GM12801 (cell line): Measurements from ENCODE around the gene KICS2.

ENCODE experiments used
- TF ChIP-seq, protein P1 (sequence below): IDR thresholded peaks from one replicate; pipeline ENCODE4 v1.5.1; 2011; ENCODE audit warnings: control low read depth; ENCODE audit not compliant: insufficient read length; ENCODE audit errors: extremely low read depth

KICS2 gene

DNA sequence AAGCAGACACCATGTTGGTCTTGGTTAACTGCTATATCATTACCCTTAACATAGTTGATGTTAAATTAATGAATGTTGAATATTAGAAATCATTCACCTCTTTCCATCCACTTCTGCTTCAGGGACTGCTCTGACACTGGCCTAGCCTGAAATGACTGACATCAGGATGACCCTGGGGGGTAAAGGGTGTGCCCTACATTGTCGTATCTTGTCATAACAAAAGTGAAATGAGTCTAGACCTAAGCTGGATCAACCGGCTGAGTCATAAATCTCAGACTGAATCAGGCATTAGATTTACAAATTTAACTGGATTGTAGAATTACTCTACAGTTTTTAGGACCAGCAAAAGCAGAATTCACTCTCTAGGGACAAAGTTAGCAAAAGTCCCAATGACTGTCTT is 35.3 kb downstream of the KICS2 start:
- TF ChIP-seq, protein P1, sequence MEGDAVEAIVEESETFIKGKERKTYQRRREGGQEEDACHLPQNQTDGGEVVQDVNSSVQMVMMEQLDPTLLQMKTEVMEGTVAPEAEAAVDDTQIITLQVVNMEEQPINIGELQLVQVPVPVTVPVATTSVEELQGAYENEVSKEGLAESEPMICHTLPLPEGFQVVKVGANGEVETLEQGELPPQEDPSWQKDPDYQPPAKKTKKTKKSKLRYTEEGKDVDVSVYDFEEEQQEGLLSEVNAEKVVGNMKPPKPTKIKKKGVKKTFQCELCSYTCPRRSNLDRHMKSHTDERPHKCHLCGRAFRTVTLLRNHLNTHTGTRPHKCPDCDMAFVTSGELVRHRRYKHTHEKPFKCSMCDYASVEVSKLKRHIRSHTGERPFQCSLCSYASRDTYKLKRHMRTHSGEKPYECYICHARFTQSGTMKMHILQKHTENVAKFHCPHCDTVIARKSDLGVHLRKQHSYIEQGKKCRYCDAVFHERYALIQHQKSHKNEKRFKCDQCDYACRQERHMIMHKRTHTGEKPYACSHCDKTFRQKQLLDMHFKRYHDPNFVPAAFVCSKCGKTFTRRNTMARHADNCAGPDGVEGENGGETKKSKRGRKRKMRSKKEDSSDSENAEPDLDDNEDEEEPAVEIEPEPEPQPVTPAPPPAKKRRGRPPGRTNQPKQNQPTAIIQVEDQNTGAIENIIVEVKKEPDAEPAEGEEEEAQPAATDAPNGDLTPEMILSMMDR = no peak

DNA sequence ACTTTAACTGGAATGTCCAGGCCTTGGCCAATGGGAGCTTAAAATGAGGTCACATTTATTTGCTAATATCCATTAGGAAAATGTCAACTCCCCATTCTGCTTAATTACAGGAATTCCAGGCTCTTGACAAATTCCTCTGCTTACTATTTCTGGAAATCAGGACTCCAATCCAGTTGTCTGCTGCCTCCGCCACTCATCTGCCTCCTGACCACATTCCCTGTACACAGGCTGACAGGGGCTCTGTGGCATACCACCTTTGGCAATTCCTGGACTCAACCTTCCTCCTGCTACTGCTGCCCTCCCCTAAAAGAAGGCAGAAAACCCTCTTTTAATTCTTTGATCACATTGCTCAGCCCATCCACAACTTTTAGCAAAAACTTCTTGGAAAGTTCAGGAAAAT is 37.9 kb downstream of the KICS2 start:
- TF ChIP-seq, protein P1 = no peak

DNA sequence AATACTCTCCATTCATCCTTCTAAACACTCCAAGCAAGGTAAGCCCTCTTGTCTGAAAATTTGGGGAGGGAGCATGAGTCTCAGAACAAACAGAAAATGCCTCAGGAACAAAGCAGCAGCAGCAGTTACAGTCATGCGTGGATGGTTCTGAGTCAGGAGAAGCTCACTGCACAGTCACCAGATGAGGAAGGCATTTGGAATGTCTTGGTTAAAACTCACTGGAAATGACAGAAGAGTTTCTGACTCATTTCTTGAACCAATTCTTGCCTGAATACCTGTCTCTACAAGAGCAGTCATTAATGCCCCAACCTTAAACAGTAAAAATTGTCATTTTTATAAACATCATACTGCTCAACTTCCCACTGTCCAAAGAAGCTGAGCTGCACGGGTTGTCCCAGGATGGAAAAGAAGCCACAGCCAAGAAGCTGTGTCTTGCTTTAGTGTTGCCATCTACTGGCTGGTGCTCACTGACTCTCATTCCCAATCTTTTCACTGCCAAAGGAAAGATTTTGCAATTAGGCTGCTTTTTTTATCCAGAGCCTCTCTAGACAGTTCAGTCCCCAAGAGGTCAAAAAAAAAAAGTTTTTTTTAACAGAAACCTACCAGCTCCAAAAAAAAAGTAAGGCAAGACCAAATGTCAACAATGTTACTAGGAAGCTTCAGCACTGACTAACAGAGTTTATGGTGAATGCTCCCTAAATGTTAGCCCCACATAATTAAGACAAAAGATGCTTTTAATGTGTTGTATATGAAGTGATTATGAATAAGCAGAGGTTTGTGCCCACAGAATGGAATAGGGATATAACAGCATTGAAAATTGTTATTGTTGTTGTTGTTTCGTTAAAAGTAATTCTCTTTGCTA is 40.4 kb downstream of the KICS2 start:
- TF ChIP-seq, protein P1 = no peak

DNA sequence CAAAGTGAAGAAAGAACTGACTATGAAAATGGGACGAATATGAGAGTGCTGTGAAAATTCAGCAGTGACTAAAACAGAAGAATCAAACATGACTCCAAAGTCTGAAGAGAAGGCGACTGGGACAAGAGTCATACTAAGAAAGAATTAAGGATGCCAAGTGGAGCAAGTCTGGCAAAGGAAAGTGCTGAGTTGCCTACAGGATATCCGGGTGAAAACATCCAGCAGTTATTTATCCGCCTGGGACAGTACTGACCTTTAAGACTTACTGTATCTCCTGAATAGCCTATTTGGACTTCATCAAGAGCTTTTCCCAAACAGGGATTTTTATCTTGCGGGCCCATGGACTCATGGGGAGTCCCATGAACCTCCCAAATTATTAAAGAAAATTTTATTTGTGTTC is 41.1 kb downstream of the KICS2 start:
- TF ChIP-seq, protein P1 = no peak

DNA sequence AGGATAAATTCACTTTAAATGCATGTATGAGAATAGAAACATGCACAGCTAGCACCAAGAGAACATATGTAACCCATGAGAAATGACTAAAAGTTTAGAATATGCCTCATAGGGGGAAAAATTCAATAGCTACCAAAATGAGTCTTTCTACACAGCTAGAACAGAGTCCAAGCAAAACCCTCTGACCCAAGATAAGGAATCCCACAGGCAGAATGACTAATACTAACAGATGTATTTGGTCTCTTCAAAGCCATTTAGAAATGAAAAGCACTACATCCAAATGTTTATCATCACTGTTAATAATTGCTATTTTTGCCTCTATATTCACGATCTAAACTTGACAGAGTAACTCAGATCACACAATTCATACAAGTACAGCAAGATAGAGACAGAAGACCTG is 44.0 kb downstream of the KICS2 start:
- TF ChIP-seq, protein P1 = no peak

DNA sequence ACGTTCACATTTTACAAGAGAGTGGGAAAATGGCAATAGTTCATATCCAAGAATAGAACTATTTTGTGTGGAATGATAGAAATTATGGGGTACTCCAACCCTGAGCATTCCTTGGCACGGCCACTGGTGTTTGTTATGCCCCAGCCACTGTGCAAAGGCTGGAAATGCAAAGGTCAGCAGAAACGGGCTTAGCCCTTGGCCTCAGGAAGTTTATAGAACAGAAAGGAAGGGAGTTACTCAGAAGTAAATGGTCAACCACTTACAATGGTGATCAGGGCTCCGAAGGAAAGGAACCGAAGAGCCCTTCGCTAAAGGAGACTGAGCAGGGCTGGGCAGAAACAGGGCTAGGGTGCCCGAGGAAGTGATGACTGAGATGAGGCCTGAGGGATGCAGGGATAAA is 45.1 kb downstream of the KICS2 start:
- TF ChIP-seq, protein P1 = no peak

DNA sequence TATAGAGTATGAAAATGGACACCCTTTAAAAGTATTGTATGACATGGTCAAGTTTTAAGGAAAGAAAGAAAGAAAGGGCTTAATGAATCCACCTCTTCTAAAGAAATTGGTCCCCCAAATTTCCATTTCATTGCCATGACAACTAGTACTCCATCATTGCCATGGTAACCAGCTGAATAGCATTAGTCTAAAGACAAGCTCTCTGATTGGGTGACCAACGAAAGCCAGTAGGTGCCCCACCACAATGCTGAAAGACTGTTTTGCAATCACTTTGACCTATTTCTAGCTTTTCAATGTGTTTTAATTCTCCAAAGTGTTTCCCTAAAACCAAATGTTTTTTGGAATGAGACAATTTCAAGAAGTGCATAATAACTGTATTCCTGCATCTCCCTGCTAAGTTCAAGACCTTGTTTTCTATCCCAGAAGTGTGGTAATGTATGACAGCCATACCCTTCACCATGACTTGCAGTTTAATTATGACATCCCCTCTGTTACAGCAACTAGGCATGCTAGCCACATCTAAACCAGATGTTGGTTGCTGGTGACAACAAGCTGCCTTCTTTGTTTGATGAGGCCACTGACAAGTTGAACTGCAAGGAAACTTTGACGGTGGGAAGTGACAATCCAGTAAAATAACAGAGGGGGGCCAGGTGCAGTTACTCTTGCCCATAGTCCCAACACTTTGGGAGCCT is 46.7 kb downstream of the KICS2 start:
- TF ChIP-seq, protein P1 = no peak
